OCI-LY7 (cell line): ENCODE measurements around the gene PTPN9. TPM values are rescaled to one million over a fixed set of nuclear protein-coding genes. Genes with fewer than 3 reads are reported as not detected.

ENCODE experiments used
- BruUV-seq: library from RNA; stranded (reverse); fragments of 400-500 nt; replicated peaks from 2 replicates; lab custom pipeline; 2021; lab: Mats Ljungman, UMichigan
- CTCF ChIA-PET: fragments of 300-600 bp; sonication (Branson Sonifier 250); formaldehyde crosslinking; loops from one replicate; lab custom pipeline; 2022; ENCODE audit warnings: antibody characterized with exemption; ENCODE audit not compliant: unreplicated experiment; lab: Charles Lee
- POLR2A ChIA-PET: fragments of 300-600 bp; sonication (Branson Sonifier 250); formaldehyde crosslinking; loops from one replicate; lab custom pipeline; 2022; ENCODE audit warnings: antibody characterized with exemption; lab: Charles Lee
- DNase-seq: peaks from one replicate; pipeline ENCODE4 v3.0.0-alpha.2; 2015; ENCODE audit warnings: low spot score
- H2AFZ ChIP-seq: fragments of 200-600 bp; sonication (generic), shearing (Covaris generic); 2 replicates; pipeline ENCODE4 v1.6.1; 2014; ENCODE audit warnings: mild to moderate bottlenecking, antibody characterized with exemption, low read length, moderate library complexity
- H3K27ac ChIP-seq: fragments of 200-600 bp; sonication (generic); 2 replicates; pipeline ENCODE4 v1.5.1; 2014; ENCODE audit warnings: mixed run types, low read depth, mild to moderate bottlenecking, moderate library complexity, low read length, inconsistent platforms; ENCODE audit not compliant: poor library complexity, severe bottlenecking
- H3K36me3 ChIP-seq: fragments of 200-600 bp; sonication (generic); 2 replicates; pipeline ENCODE4 v1.6.1; 2014; ENCODE audit warnings: mild to moderate bottlenecking, antibody characterized with exemption, low read length, moderate library complexity, mixed read lengths; ENCODE audit not compliant: insufficient read depth
- H3K4me1 ChIP-seq: fragments of 200-600 bp; sonication (generic); 2 replicates; pipeline ENCODE4 v1.5.1; 2014; ENCODE audit warnings: mild to moderate bottlenecking, low read length; ENCODE audit not compliant: insufficient read depth, poor library complexity, severe bottlenecking
- H3K4me2 ChIP-seq: fragments of 200-600 bp; sonication (generic); 2 replicates; pipeline ENCODE4 v1.6.1; 2014; ENCODE audit warnings: mild to moderate bottlenecking, low read length
- H3K4me3 ChIP-seq: fragments of 200-600 bp; sonication (generic); 2 replicates; pipeline ENCODE4 v1.5.1; 2014; ENCODE audit warnings: mild to moderate bottlenecking, low read depth, low read length; ENCODE audit not compliant: poor library complexity, severe bottlenecking
- H3K79me2 ChIP-seq: fragments of 200-600 bp; sonication (generic); 2 replicates; pipeline ENCODE4 v1.6.1; 2016; ENCODE audit warnings: low read depth, mild to moderate bottlenecking, low read length, moderate library complexity, mixed read lengths; ENCODE audit not compliant: insufficient read depth
- H3K9me2 ChIP-seq: fragments of 200-600 bp; sonication (generic); 2 replicates; pipeline ENCODE4 v1.6.1; 2016; ENCODE audit warnings: mild to moderate bottlenecking, low read length, mixed read lengths; ENCODE audit not compliant: insufficient read depth
- H3K9me3 ChIP-seq: fragments of 200-600 bp; sonication (generic); 2 replicates; pipeline ENCODE4 v1.6.1; 2014; ENCODE audit warnings: mild to moderate bottlenecking, mixed run types, low read length, mixed read lengths
- H4K20me1 ChIP-seq: fragments of 200-600 bp; sonication (generic); 2 replicates; pipeline ENCODE4 v1.6.1; 2014; ENCODE audit warnings: mild to moderate bottlenecking, antibody characterized with exemption, low read length, moderate library complexity, mixed read lengths; ENCODE audit not compliant: insufficient read depth
- EZH2phosphoT487 ChIP-seq: fragments of 200-600 bp; sonication (generic); IDR thresholded peaks from 2 replicates; pipeline ENCODE4 v1.6.1; 2018; ENCODE audit warnings: low read depth, borderline replicate concordance, mild to moderate bottlenecking, mixed run types, antibody characterized with exemption, low read length, moderate library complexity, mixed read lengths
- intact Hi-C: fragments of 100-400 bp; cut with micrococcal nuclease; formaldehyde crosslinking; loops from one replicate; pipeline ENCODE4 v1.10.0; 2022; ENCODE audit not compliant: unreplicated experiment
- total RNA-seq, 2 experiments: library from RNA; depleted of rRNA in 1 of 2; stranded (reverse); fragments of >200 nt in 1 of 2; shearing (Covaris generic) in 1 of 2; gene quantifications; 2 replicates each; pipeline ENCODE4 v1.2.3, GENCODE V29; 2014 to 2022
- TF ChIP-seq, protein P1 (sequence below): fragments of 200-600 bp; sonication (generic); conservative IDR thresholded peaks from 2 replicates; pipeline ENCODE4 v1.5.1; 2014; ENCODE audit warnings: mild to moderate bottlenecking, antibody characterized with exemption, low read length, moderate library complexity, mixed read lengths

PTPN9 gene
- total RNA-seq, 2 experiments from 2014 or later: 16.5 to 38.5 TPM

DNA sequence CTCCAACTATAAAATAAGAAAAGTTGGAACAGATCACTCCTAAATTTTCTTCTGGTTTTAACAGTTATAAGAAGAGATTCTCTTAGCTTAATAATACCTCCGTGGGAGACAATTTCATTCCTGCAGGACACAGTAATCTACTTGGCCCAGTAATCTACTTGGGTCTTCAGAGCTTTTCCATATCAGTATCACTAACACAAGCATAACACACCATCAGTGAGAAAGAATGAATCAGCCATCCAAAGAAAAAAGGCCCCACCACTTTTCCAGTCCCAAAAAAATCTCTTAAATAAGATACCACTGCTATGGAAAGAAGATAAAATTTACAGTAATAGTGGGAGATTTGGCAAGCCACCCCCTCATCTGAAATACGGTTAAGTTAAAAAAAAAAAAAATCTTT lies 147.8 kb downstream of the PTPN9 start:
- H3K36me3 ChIP-seq: peaks cover 69% of the 10 kb centered on the region
- no peak overlapping the region for H3K4me2 ChIP-seq
- no TSS peak for BruUV-seq
- TF ChIP-seq, protein P1, sequence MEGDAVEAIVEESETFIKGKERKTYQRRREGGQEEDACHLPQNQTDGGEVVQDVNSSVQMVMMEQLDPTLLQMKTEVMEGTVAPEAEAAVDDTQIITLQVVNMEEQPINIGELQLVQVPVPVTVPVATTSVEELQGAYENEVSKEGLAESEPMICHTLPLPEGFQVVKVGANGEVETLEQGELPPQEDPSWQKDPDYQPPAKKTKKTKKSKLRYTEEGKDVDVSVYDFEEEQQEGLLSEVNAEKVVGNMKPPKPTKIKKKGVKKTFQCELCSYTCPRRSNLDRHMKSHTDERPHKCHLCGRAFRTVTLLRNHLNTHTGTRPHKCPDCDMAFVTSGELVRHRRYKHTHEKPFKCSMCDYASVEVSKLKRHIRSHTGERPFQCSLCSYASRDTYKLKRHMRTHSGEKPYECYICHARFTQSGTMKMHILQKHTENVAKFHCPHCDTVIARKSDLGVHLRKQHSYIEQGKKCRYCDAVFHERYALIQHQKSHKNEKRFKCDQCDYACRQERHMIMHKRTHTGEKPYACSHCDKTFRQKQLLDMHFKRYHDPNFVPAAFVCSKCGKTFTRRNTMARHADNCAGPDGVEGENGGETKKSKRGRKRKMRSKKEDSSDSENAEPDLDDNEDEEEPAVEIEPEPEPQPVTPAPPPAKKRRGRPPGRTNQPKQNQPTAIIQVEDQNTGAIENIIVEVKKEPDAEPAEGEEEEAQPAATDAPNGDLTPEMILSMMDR: no peak
- TF ChIP-seq EZH2phosphoT487: no peak
- no peak overlapping the region for H3K4me3 ChIP-seq
- no peaks in the 10 kb centered on the region for H3K9me3 ChIP-seq
- no peaks in the 10 kb centered on the region for H3K9me2 ChIP-seq
- peaks cover 60% of the 10 kb centered on the region for H3K79me2 ChIP-seq
- 0 out of 2 replicates have a peak, but pooled peaks cover 7% of the 10 kb centered on the region for H4K20me1 ChIP-seq
- ChIA-PET POLR2A (interaction anchor here (1.0 to 1.8 kb wide), 3 partner anchors 16 to 37 kb away, joined by 3 to 13 read pairs (median 5); partner anchors contain the start of gene SIN3A), CTCF (no interaction called here)
- no peak for DNase-seq
- no peaks in the 10 kb centered on the region for H3K4me1 ChIP-seq
- no peak overlapping the region for H2AFZ ChIP-seq
- intact Hi-C loops: no loop called here
- H3K27ac ChIP-seq: no peak overlapping the region

DNA sequence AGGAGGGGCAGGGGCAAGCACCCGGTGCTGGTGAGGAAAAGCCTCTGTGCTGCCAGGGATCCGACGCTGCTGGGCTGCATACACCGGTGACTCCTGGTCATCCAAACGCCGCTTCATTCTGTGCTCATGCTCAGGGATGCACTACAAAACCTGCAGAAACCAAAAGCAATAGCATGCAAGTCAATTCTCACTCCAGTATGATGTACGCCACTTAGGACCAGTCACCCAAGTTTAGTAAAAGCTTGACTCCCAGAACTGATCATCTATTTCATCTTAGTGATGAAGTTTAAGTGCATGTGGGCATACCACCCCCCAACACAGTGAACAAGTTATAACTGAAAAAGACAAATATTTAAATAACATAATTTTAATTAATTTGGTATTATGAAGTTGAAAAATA lies 148.9 kb downstream of the PTPN9 start:
- H3K79me2 ChIP-seq: peaks cover 55% of the 10 kb centered on the region

DNA sequence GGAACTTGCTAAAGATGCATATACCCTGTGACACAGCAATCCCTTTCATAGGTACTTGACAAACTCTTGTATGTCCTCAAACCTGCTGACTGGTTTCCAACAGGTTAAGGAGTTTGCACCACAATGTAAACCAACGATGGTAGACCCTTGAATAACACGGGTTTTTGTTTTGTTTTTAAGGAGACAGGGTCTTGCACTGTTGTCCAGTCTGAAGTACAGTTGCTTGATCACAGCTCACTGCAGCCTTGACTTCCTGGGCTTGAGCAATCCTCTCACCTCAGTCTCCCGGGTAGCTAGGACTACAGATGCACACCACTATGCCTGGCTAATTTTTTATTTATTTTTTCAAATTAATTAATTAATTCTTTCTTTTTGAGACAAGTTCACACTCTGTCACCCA lies 151.0 kb downstream of the PTPN9 start:
- no peak for TF ChIP-seq EZH2phosphoT487
- TF ChIP-seq, protein P1: no peak
- Histone ChIP-seq H3K79me2 (peaks cover 41% of the 10 kb centered on the region), H3K27ac (no peak overlapping the region), H3K36me3 (peaks cover 71% of the 10 kb centered on the region), H3K4me2 (no peak overlapping the region), H3K9me3 (no peaks in the 10 kb centered on the region), H3K4me3 (no peak overlapping the region), H4K20me1 (0 out of 2 replicates have a peak, but pooled peaks cover 7% of the 10 kb centered on the region), H3K9me2 (no peaks in the 10 kb centered on the region), H3K4me1 (no peaks in the 10 kb centered on the region), H2AFZ (no peak overlapping the region)
- ChIA-PET CTCF (no interaction called here), POLR2A (no interaction called here)
- intact Hi-C loops: no loop called here
- no peak for DNase-seq
- BruUV-seq: no TSS peak

More for the DNA sequence above, 148.9 kb downstream of the PTPN9 start:
- no peak overlapping the region for H3K4me3 ChIP-seq
- H3K9me2 ChIP-seq: no peaks in the 10 kb centered on the region
- H3K4me2 ChIP-seq: no peak overlapping the region
- no peak for DNase-seq
- no peak overlapping the region for H3K27ac ChIP-seq
- no peaks in the 10 kb centered on the region for H3K4me1 ChIP-seq
- TF ChIP-seq EZH2phosphoT487: no peak
- TF ChIP-seq, protein P1: no peak
- 0 out of 2 replicates have a peak, but pooled peaks cover 7% of the 10 kb centered on the region for H4K20me1 ChIP-seq
- no peaks in the 10 kb centered on the region for H3K9me3 ChIP-seq
- no peak overlapping the region for H2AFZ ChIP-seq
- ChIA-PET POLR2A (no interaction called here), CTCF (no interaction called here)
- intact Hi-C loops: no loop called here
- no TSS peak for BruUV-seq
- H3K36me3 ChIP-seq: peaks cover 69% of the 10 kb centered on the region
